Retinal pigment epithelial cell (primary cell): Measurements from ENCODE around the gene ROR2.

ENCODE experiments used
- DNase-seq: peaks from one replicate; pipeline ENCODE4 v3.0.0-alpha.2; 2010; ENCODE audit warnings: low read depth
- H3K4me3 ChIP-seq: 2 replicates; pipeline ENCODE4 v1.5.1; 2011; ENCODE audit warnings: mild to moderate bottlenecking, low read length, control low read depth, moderate library complexity
- TF ChIP-seq, protein P1 (sequence below): conservative IDR thresholded peaks from 2 replicates; pipeline ENCODE4 v1.5.1; 2011; ENCODE audit warnings: low read depth, low read length, control low read depth, inconsistent platforms

The ROR2 gene

GRCh38 chr9:91680998-91681397, 269.0 kb downstream of the ROR2 start:
- DNase-seq, result no peak
- TF ChIP-seq, protein P1, sequence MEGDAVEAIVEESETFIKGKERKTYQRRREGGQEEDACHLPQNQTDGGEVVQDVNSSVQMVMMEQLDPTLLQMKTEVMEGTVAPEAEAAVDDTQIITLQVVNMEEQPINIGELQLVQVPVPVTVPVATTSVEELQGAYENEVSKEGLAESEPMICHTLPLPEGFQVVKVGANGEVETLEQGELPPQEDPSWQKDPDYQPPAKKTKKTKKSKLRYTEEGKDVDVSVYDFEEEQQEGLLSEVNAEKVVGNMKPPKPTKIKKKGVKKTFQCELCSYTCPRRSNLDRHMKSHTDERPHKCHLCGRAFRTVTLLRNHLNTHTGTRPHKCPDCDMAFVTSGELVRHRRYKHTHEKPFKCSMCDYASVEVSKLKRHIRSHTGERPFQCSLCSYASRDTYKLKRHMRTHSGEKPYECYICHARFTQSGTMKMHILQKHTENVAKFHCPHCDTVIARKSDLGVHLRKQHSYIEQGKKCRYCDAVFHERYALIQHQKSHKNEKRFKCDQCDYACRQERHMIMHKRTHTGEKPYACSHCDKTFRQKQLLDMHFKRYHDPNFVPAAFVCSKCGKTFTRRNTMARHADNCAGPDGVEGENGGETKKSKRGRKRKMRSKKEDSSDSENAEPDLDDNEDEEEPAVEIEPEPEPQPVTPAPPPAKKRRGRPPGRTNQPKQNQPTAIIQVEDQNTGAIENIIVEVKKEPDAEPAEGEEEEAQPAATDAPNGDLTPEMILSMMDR, result no peak
- H3K4me3 ChIP-seq, result no peak overlapping the region

GRCh38 chr9:91680106-91680505, 269.9 kb downstream of the ROR2 start:
- H3K4me3 ChIP-seq, result no peak overlapping the region
- TF ChIP-seq, protein P1, result no peak
- no peak for DNase-seq

DNA sequence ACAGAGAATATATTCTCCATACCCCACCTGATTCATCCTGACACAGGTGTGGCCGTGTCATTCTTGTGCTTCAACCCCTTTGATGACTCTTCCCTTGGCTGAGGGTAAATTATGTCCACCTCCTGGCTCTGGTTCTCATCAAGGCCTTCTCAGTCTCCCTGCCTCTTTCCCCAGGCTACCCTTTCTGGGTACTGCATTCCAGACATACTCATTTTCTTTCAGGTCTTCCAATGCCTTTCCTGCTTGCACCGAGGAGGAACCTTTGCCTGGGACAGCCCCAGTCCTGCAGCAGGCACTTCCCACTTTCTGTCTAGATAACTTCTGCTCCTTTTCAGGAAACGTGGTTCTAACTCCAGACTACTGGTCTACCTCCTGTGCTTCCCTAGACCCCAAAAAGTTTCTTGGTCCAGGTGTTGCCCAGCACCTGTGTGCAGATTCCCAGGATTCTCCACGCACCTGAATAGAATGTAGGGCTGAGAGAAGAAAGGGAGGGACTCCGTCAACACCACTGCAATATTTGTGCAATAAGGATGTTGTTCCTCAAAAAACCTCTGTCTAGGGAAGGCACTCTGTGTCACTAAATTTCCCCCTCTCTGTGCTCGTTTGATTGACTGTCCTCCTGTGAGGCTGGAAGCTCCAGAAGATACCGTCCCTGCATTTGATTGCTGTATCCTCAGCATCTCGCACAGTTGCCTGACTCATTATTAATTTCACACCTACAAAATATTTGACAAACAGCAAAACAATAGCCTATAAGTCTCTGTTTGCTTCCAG, 271.0 kb downstream of the ROR2 start:
- no peak for DNase-seq

DNA sequence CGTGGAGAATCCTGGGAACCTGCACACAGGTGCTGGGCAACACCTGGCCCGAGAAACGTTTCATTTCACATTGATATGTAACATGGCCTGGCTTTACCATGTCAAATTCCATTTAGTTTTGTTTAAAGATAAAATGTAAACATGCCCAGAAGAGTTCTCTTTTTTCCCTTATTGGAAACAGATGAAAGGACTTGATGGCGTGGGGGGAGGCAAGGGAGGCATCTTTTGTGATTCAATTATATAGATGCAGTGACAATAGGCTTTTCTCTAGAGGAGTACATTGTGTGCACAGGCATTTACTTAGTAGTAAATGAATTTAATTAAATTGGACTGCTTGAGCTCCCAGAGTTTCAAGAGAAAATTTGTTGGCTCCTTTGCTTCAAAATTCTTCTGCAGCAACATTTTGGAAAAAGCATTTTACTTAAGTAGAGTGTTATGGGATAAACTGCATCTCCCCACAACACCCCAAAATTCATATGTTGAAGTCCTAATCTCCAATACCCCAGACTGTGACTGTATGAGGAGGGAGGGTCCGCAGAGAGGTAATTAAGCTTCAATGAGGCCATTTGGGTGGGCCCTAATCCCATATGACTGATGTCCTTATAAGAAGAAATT, 272.1 kb downstream of the ROR2 start:
- no peak for DNase-seq
- TF ChIP-seq, protein P1, result no peak

More for the DNA sequence above, 271.0 kb downstream of the ROR2 start:
- TF ChIP-seq, protein P1, result no peak
- no peak overlapping the region for H3K4me3 ChIP-seq

DNA sequence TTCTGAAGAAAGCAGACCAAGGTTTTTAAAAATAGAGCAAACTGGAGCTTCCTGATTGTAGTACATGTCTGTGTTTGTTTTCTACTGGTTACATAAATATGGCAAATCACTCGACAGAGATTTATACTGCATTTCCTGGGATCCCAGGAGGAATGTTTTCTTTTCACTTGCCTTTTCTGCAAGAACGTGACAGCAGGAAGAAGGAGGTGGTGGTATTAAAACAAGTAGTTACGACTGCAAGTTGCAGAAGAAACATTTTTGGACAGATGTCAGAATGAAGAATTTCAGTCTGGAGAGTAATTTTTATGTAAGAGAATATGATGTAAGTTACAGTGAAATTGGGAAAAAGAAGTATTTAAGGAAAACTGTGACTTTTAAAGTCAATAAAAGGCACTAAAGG, 272.7 kb downstream of the ROR2 start:
- TF ChIP-seq, protein P1, result no peak
- H3K4me3 ChIP-seq, result no peak overlapping the region
- no peak for DNase-seq

More for the DNA sequence above, 272.1 kb downstream of the ROR2 start:
- H3K4me3 ChIP-seq, result no peak overlapping the region

DNA sequence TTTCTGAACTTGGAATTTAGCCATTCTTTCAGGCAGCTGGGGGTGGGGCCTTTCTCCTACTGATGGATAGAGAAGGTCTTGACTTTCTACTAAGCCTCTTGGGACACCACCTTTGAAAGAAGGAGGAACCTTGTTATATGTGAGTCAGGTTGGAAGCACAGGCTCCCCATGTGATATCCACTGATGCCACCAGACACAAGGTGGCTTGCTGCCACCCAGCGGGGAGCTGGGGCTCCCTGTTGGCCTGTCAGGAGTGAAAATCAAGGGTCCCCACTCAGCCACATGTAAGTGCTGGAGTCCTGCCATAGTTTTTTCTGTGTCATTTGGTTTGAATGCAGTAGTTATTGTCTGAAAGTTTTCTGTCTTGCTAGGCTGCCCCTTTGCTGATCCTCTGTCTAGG, 274.0 kb downstream of the ROR2 start:
- H3K4me3 ChIP-seq, result no peak overlapping the region
- TF ChIP-seq, protein P1, result peak; percentile 6
- no peak for DNase-seq

GRCh38 chr9:91664663-91665062, 285.4 kb downstream of the ROR2 start:
- TF ChIP-seq, protein P1, result no peak
- H3K4me3 ChIP-seq, result no peak overlapping the region
- DNase-seq, result no peak
